OCI-LY7 (cell line): ENCODE measurements around the gene SARDH. TPM values are rescaled to one million over a fixed set of nuclear protein-coding genes. Genes with fewer than 3 reads are reported as not detected.
A peak's percentile ranks its signal among the peaks of the same experiment; 100 is the strongest.

Experiments
- BruUV-seq: library from RNA; stranded (reverse); fragments of 400-500 nt; replicated peaks from 2 replicates; lab custom pipeline; 2021; lab: Mats Ljungman, UMichigan
- CTCF ChIA-PET: fragments of 300-600 bp; sonication (Branson Sonifier 250); formaldehyde crosslinking; loops from one replicate; lab custom pipeline; 2022; ENCODE audit warnings: antibody characterized with exemption; ENCODE audit not compliant: unreplicated experiment; lab: Charles Lee
- POLR2A ChIA-PET: fragments of 300-600 bp; sonication (Branson Sonifier 250); formaldehyde crosslinking; loops from one replicate; lab custom pipeline; 2022; ENCODE audit warnings: antibody characterized with exemption; lab: Charles Lee
- DNase-seq: peaks from one replicate; pipeline ENCODE4 v3.0.0-alpha.2; 2015; ENCODE audit warnings: low spot score
- H2AFZ ChIP-seq: fragments of 200-600 bp; sonication (generic), shearing (Covaris generic); 2 replicates; pipeline ENCODE4 v1.6.1; 2014; ENCODE audit warnings: mild to moderate bottlenecking, antibody characterized with exemption, low read length, moderate library complexity
- H3K27ac ChIP-seq: fragments of 200-600 bp; sonication (generic); 2 replicates; pipeline ENCODE4 v1.5.1; 2014; ENCODE audit warnings: mixed run types, low read depth, mild to moderate bottlenecking, moderate library complexity, low read length, inconsistent platforms; ENCODE audit not compliant: poor library complexity, severe bottlenecking
- H3K36me3 ChIP-seq: fragments of 200-600 bp; sonication (generic); 2 replicates; pipeline ENCODE4 v1.6.1; 2014; ENCODE audit warnings: mild to moderate bottlenecking, antibody characterized with exemption, low read length, moderate library complexity, mixed read lengths; ENCODE audit not compliant: insufficient read depth
- H3K4me1 ChIP-seq: fragments of 200-600 bp; sonication (generic); 2 replicates; pipeline ENCODE4 v1.5.1; 2014; ENCODE audit warnings: mild to moderate bottlenecking, low read length; ENCODE audit not compliant: insufficient read depth, poor library complexity, severe bottlenecking
- H3K4me2 ChIP-seq: fragments of 200-600 bp; sonication (generic); 2 replicates; pipeline ENCODE4 v1.6.1; 2014; ENCODE audit warnings: mild to moderate bottlenecking, low read length
- H3K4me3 ChIP-seq: fragments of 200-600 bp; sonication (generic); 2 replicates; pipeline ENCODE4 v1.5.1; 2014; ENCODE audit warnings: mild to moderate bottlenecking, low read depth, low read length; ENCODE audit not compliant: poor library complexity, severe bottlenecking
- H3K79me2 ChIP-seq: fragments of 200-600 bp; sonication (generic); 2 replicates; pipeline ENCODE4 v1.6.1; 2016; ENCODE audit warnings: low read depth, mild to moderate bottlenecking, low read length, moderate library complexity, mixed read lengths; ENCODE audit not compliant: insufficient read depth
- H3K9me2 ChIP-seq: fragments of 200-600 bp; sonication (generic); 2 replicates; pipeline ENCODE4 v1.6.1; 2016; ENCODE audit warnings: mild to moderate bottlenecking, low read length, mixed read lengths; ENCODE audit not compliant: insufficient read depth
- H3K9me3 ChIP-seq: fragments of 200-600 bp; sonication (generic); 2 replicates; pipeline ENCODE4 v1.6.1; 2014; ENCODE audit warnings: mild to moderate bottlenecking, mixed run types, low read length, mixed read lengths
- H4K20me1 ChIP-seq: fragments of 200-600 bp; sonication (generic); 2 replicates; pipeline ENCODE4 v1.6.1; 2014; ENCODE audit warnings: mild to moderate bottlenecking, antibody characterized with exemption, low read length, moderate library complexity, mixed read lengths; ENCODE audit not compliant: insufficient read depth
- CTCF ChIP-seq: fragments of 200-600 bp; sonication (generic); conservative IDR thresholded peaks from 2 replicates; pipeline ENCODE4 v1.5.1; 2014; ENCODE audit warnings: mild to moderate bottlenecking, antibody characterized with exemption, low read length, moderate library complexity, mixed read lengths
- EZH2phosphoT487 ChIP-seq: fragments of 200-600 bp; sonication (generic); IDR thresholded peaks from 2 replicates; pipeline ENCODE4 v1.6.1; 2018; ENCODE audit warnings: low read depth, borderline replicate concordance, mild to moderate bottlenecking, mixed run types, antibody characterized with exemption, low read length, moderate library complexity, mixed read lengths
- intact Hi-C: fragments of 100-400 bp; cut with micrococcal nuclease; formaldehyde crosslinking; loops from one replicate; pipeline ENCODE4 v1.10.0; 2022; ENCODE audit not compliant: unreplicated experiment
- total RNA-seq, 2 experiments: library from RNA; depleted of rRNA in 1 of 2; stranded (reverse); fragments of >200 nt in 1 of 2; shearing (Covaris generic) in 1 of 2; gene quantifications; 2 replicates each; pipeline ENCODE4 v1.2.3, GENCODE V29; 2014 to 2022

SARDH gene
- total RNA-seq, 2 experiments from 2014 or later: 42.8 to 60.8 TPM

- no peaks in the 10 kb centered on the region for H4K20me1 ChIP-seq
- no peaks in the 10 kb centered on the region for H3K9me2 ChIP-seq
- H3K4me3 ChIP-seq: peak overlapping the region; percentile 12
- H3K27ac ChIP-seq: peak overlapping the region; percentile 61
- no peaks in the 10 kb centered on the region for H3K9me3 ChIP-seq
- ChIA-PET POLR2A (no interaction called here), CTCF (interaction anchor here (1.2 kb wide), 1 partner anchor 9 kb away, joined by 4 read pairs; no protein-coding TSS in a partner anchor)
- TF ChIP-seq CTCF: no peak
- no peak for TF ChIP-seq EZH2phosphoT487
- peaks cover 71% of the 10 kb centered on the region for H3K4me1 ChIP-seq
- BruUV-seq: no TSS peak
- no peak overlapping the region for H2AFZ ChIP-seq
- peak overlapping the region; percentile 47 for H3K4me2 ChIP-seq
- peaks cover 5% of the 10 kb centered on the region; the same call in 1 of the 2 replicates for H3K36me3 ChIP-seq
- intact Hi-C loops: no loop called here
- no peaks in the 10 kb centered on the region for H3K79me2 ChIP-seq
- no peak for DNase-seq
Observed at GRCh38 chr9:133709691-133710571, 28.2 kb downstream of the SARDH start.

GRCh38 chr9:133709015-133709611 lies 29.0 kb downstream of the SARDH start:
- Histone ChIP-seq H2AFZ (no peak overlapping the region), H3K9me3 (no peaks in the 10 kb centered on the region), H3K27ac (peak overlapping the region; percentile 61), H3K4me3 (peak overlapping the region; percentile 26), H3K4me1 (peaks cover 79% of the 10 kb centered on the region), H3K4me2 (peak overlapping the region; percentile 47), H3K79me2 (no peaks in the 10 kb centered on the region), H3K36me3 (peaks cover 5% of the 10 kb centered on the region; the same call in 1 of the 2 replicates), H4K20me1 (no peaks in the 10 kb centered on the region), H3K9me2 (no peaks in the 10 kb centered on the region)
- TF ChIP-seq CTCF: no peak
- no peak for TF ChIP-seq EZH2phosphoT487
- peak; percentile 86 for DNase-seq
- BruUV-seq: no TSS peak
- ChIA-PET CTCF (interaction anchor here (1.2 kb wide), 1 partner anchor 8 kb away, joined by 4 read pairs; no protein-coding TSS in a partner anchor), POLR2A (no interaction called here)
- intact Hi-C loops: no loop called here
